Gastroesophageal sphincter (tissue), 4 donors: ENCODE measurements around the gene BARD1. TPM values are rescaled to one million over a fixed set of nuclear protein-coding genes. Genes with fewer than 3 reads are reported as not detected.

Experiments used
- ATAC-seq: fragments of 150-250 bp; one replicate; pipeline ENCODE4 v1.9.1; 2016; ENCODE audit warnings: mild to moderate bottlenecking, moderate library complexity
- H3K27ac ChIP-seq, 4 donors: fragments of 200-600 bp; sonication (generic) in 3 of 4; 1 replicate in 3 of 4; 2 replicates in 1 of 4; pipeline ENCODE4 v1.5.1; 2016 to 2019
- H3K27me3 ChIP-seq: fragments of 200-600 bp; sonication (generic); one replicate; pipeline ENCODE4 v1.5.1; 2019
- H3K36me3 ChIP-seq, 2 donors: fragments of 200-600 bp; sonication (generic); one replicate each; pipeline ENCODE4 v1.5.1; 2019; ENCODE audit warnings: control low read depth in 1 of 2
- H3K4me1 ChIP-seq, 3 donors: fragments of 200-600 bp; sonication (generic); 1 replicate in 2 of 3; 2 replicates in 1 of 3; pipeline ENCODE4 v1.5.1; 2016 to 2019; ENCODE audit warnings: control low read depth in 2 of 3
- H3K4me3 ChIP-seq, 2 donors: fragments of 200-600 bp; sonication (generic); one replicate each; pipeline ENCODE4 v1.5.1; 2019; ENCODE audit warnings: mild to moderate bottlenecking in 1 of 2, moderate library complexity in 1 of 2
- H3K9me3 ChIP-seq, 3 donors: fragments of 200-600 bp; sonication (generic); one replicate each; pipeline ENCODE4 v1.5.1; 2017 to 2019; ENCODE audit warnings: control low read depth in 2 of 3
- CTCF ChIP-seq, 4 experiments: fragments of 200-600 bp in 2 of 4; fragments of 450-650 bp in 2 of 4; sonication (generic) in 1 of 4; IDR thresholded peaks; one replicate each; pipeline ENCODE4 v1.5.1; 2017 to 2019; ENCODE audit warnings: antibody characterized with exemption in 4 of 4, mild to moderate bottlenecking in 2 of 4, moderate library complexity in 2 of 4
- EP300 ChIP-seq: sonication (generic); formaldehyde crosslinking; IDR thresholded peaks from one replicate; pipeline ENCODE4 v1.6.1; 2017; ENCODE audit warnings: antibody characterized with exemption, mild to moderate bottlenecking
- POLR2A ChIP-seq, 2 donors: fragments of 450-650 bp; IDR thresholded peaks; one replicate each; pipeline ENCODE4 v1.6.1; 2017; ENCODE audit warnings: antibody characterized with exemption in 2 of 2, mild to moderate bottlenecking in 2 of 2, moderate library complexity in 1 of 2
- POLR2AphosphoS5 ChIP-seq: sonication (generic); formaldehyde crosslinking; IDR thresholded peaks from one replicate; pipeline ENCODE4 v1.6.1; 2017; ENCODE audit warnings: antibody characterized with exemption
- WGBS, 2 donors: methylation state at CpG; one replicate each; pipeline ENCODE4 v1.1.5; 2018; ENCODE audit warnings: low coverage in 1 of 2; 5-methylcytosine and 5-hydroxymethylcytosine counted together
- total RNA-seq, 4 donors: library from RNA; depleted of rRNA; stranded (reverse); fragments of >200 nt; gene quantifications; one replicate each; pipeline ENCODE4 v1.1.0, GENCODE V29; 2016

BARD1 gene
- total RNA-seq, 4 donors from 2014 or later: 13.9 to 52.9 (median 20.1) TPM

- no peaks in the 10 kb centered on the region for H3K27me3 ChIP-seq
- TF ChIP-seq EP300: no peak
- no peak for TF ChIP-seq POLR2AphosphoS5
- TF ChIP-seq POLR2A (IDR thresholded peaks at IDR 0.05): no peak
- no peak for TF ChIP-seq CTCF (IDR thresholded peaks at IDR 0.05)
- ATAC-seq: no peak
- no peaks in the 10 kb centered on the region for H3K9me3 ChIP-seq
- H3K4me3 ChIP-seq: no peak overlapping the region
- H3K36me3 ChIP-seq: peaks cover 0 to 32% of the 10 kb centered on the region in 2 donors
- H3K4me1 ChIP-seq: no peaks in the 10 kb centered on the region
- H3K27ac ChIP-seq: no peak overlapping the region
These were observed 61.5 kb downstream of the BARD1 start for GRCh38 chr2:214747992-214748391.

GRCh38 chr2:214742119-214742518 lies 67.4 kb downstream of the BARD1 start:
- Histone ChIP-seq H3K9me3 (no peaks in the 10 kb centered on the region), H3K4me1 (no peaks in the 10 kb centered on the region), H3K36me3 (peaks cover 0 to 24% of the 10 kb centered on the region in 2 donors), H3K4me3 (no peak overlapping the region), H3K27me3 (no peaks in the 10 kb centered on the region), H3K27ac (no peak overlapping the region)
- 67 to 100% methylated on average over 1 of the region's 1 CpG for WGBS, 2 donors
- TF ChIP-seq CTCF (IDR thresholded peaks at IDR 0.05): no peak
- no peak for TF ChIP-seq POLR2A (IDR thresholded peaks at IDR 0.05)
- no peak for TF ChIP-seq EP300
- no peak for TF ChIP-seq POLR2AphosphoS5
- ATAC-seq: no peak

GRCh38 chr2:214740867-214741395 lies 68.6 kb downstream of the BARD1 start:
- no peak for ATAC-seq
- Histone ChIP-seq H3K36me3 (peaks cover 0 to 24% of the 10 kb centered on the region in 2 donors), H3K27ac (no peak overlapping the region), H3K4me3 (no peak overlapping the region), H3K27me3 (no peaks in the 10 kb centered on the region), H3K4me1 (no peaks in the 10 kb centered on the region), H3K9me3 (no peaks in the 10 kb centered on the region)
- no peak for TF ChIP-seq POLR2A (IDR thresholded peaks at IDR 0.05)
- no peak for TF ChIP-seq POLR2AphosphoS5
- no peak for TF ChIP-seq CTCF (IDR thresholded peaks at IDR 0.05)
- TF ChIP-seq EP300: no peak
- 62 to 79% methylated on average over 1 of the region's 1 CpG for WGBS, 2 donors

GRCh38 chr2:214737188-214737587 lies 72.3 kb downstream of the BARD1 start:
- Histone ChIP-seq H3K9me3 (no peaks in the 10 kb centered on the region), H3K4me1 (no peaks in the 10 kb centered on the region), H3K27me3 (no peaks in the 10 kb centered on the region), H3K27ac (no peak overlapping the region), H3K4me3 (no peak overlapping the region), H3K36me3 (peaks cover 0 to 8% of the 10 kb centered on the region in 2 donors)
- ATAC-seq: no peak
- 80 to 82% methylated on average over 3 of the region's 3 CpGs for WGBS, 2 donors
- TF ChIP-seq EP300 (no peak), POLR2AphosphoS5 (no peak), POLR2A (IDR thresholded peaks at IDR 0.05) (no peak), CTCF (IDR thresholded peaks at IDR 0.05) (no peak)

- 52 to 69% methylated on average over 3 of the region's 3 CpGs for WGBS, 2 donors
- no peak overlapping the region for H3K27ac ChIP-seq
- no peaks in the 10 kb centered on the region for H3K27me3 ChIP-seq
- H3K4me3 ChIP-seq: no peak overlapping the region
- TF ChIP-seq POLR2A (IDR thresholded peaks at IDR 0.05) (no peak), EP300 (no peak), POLR2AphosphoS5 (no peak), CTCF (IDR thresholded peaks at IDR 0.05) (no peak)
- H3K9me3 ChIP-seq: no peaks in the 10 kb centered on the region
- ATAC-seq: no peak
- H3K4me1 ChIP-seq: no peaks in the 10 kb centered on the region
- H3K36me3 ChIP-seq: peaks cover 0 to 44% of the 10 kb centered on the region in 2 donors
These were observed 78.6 kb downstream of the BARD1 start for GRCh38 chr2:214730800-214731407.
